SKM-1 (cell line): ENCODE measurements around the gene CDC14B.
"Not testable (repeated sequence)": the region's sequence is repeated elsewhere in the genome, so short reads cannot be mapped to it uniquely, and the experiment has no call there.

Experiments used
- DNase-seq: peaks from one replicate; lab custom pipeline; 2025; ENCODE audit not compliant: unreplicated experiment; lab: John Stamatoyannopoulos, UW

Gene CDC14B

DNA sequence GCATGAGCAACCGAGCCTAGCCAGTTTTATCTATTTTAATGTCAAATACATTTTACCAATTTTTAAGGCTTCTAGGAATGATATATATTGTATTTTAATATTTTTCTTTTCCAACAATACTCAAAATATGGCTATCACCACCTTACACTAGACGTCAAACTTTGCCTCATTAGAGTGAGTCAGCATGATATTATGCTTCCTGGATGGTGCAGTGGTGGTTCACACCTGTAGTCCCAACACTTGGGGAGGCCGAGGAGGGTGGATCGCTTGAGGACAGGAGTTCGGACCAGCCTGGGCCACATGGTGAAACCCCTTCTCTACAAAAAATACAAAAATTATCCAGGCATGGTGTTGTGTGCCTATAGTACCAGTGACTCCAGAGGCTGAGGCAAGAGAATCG lies 7.3 kb upstream of the CDC14B start:
- no peak for DNase-seq

DNA sequence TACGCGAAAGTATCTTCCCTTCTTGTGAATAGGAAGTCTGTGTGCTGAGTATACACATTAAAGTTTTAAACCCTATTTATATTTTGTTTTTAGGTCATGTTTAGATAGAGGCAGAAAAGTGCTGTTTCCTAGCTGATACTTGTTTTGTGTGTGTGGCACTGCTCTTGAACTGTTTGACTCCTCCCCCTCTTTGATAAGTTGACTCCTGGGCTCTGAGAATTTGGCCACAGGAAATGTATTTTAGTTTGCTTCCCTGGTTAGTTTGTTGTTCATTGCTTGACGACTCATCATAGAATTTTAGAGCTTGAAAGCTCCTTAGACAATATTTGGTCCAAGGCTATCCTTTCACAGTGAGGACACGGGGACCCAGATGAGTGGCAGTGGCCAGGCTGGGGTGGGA lies 2.0 kb upstream of the CDC14B start:
- no peak for DNase-seq

DNA sequence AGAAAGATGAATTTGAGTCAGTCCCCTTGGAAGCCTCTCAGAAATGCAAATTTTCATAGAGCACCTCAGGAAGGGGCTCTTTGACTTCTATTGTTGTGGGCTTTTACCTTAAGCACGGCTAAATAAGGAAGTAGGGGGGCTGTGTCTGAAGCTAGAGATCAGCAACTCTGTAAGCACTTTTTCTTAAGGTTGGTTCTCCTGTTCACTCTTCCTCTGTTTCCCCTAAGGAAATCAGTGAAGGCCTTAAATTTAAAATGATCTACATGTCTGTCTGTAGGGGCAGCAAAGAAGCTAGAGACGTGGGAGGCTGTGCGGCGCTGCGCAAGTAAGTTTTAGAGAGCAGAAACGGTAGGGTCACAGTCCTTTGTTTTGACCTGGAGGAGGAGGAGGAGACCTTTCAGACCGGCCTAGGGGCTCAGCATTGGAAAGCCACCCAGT lies 1.2 kb upstream of the CDC14B start:
- no peak for DNase-seq

GRCh38 chr9:96620181-96620514 lies 505 bp upstream of the CDC14B start:
- no peak for DNase-seq

DNA sequence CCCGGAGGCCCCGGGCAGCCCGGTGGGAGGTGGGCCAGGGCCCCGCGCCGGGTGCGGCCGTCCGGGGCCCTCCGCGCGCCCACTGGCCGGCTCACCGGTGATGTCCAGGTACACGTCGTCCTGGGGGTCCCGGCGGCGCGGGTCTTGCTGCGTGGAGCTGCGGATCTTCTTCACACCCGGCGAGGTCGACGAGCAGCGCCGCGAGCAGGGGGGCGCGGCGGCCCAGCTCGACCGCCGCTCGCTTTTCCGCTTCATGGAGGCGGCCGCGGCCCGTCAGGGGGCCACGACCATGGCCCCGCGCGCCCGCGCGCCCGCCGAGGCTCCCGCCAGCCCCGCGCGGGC lies 548 bp downstream of the CDC14B start:
- DNase-seq, result no peak

DNA sequence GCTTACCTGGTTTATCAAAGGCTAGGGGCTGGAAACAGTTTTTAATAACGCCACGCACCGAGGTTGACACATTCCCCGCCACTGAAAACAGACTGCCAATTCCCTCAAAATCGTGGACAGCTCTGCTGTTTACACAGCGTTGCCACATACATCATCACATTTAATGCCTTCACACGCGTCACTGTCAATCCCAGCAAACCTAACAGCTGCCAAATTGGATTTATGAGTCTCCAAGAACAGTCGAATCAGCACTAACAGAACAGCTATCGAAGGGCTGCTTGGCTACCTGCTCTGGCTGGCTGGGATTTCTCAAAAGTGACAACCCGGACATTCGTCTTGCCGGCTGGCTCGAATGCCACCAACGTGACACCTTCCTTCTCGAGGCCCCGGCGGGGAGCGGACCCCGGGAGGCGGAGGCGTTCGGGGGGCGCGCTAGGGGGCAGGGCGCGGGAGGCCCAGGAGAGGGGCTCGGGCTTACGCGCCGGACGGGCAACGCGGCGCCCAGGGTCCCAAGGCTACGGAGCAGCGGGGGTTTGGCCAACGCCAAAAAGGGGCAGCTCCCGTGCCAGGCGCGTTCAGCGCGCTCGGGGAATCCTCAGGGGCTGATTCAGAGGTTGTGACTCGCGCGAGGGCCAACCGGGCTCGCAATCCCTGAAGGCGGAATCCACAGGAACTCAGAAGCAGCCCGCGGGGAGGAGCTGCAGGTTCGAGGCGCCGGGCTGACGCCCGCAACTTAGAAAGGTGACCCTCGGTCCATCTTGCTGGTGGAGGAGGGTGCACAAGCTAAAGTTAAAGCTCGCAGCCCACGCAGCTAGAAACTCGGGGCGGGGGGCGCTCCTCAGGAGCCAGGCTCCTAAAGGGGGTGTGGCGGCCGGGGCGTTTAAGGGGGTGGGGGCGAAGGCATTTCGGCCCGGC lies 1.2 kb downstream of the CDC14B start:
- DNase-seq, result no peak

GRCh38 chr9:96617439-96618185 lies 2.0 kb downstream of the CDC14B start:
- DNase-seq, result no peak

GRCh38 chr9:96616817-96617438 lies 2.7 kb downstream of the CDC14B start:
- no peak for DNase-seq

DNA sequence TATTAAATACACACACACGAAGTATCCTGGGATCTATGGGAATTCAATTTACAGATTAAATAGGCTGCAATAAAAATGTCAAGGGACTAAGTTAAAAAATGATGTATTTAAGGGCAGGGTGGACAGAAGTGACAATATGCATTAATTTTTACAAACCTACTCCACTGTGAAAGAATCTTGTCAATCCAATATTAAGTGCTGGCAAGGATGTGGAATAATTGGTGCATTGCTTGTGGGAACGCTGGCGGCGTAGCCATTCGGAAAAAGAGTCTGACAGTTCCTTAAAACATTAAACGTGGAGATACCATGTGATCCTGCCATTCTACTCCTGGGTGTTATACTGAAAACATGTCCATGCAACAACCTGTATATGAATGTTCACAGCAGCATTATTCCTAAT lies 4.2 kb downstream of the CDC14B start:
- no peak for DNase-seq

DNA sequence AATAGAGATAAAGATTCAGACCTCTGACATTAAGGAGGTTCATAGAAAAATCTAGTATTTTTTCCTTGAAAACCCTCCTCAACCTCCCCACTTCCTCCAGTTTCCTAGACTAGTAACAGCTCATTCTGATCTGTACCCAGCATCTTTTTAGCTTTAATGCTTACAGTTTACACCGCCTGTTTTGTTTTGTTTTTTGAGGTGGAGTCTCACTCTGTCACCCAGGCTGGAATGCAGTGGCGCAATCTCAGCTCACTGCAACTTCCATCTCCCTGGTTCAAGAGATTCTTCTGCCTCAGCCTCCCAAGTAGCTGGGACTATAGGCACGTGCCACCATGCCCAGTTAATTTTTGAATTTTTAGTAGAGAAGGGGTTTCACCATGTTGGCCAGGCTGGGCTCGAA lies 5.0 kb downstream of the CDC14B start:
- not testable (repeated sequence) for DNase-seq

- no peak for DNase-seq
Observed at GRCh38 chr9:96612966-96613589, 6.6 kb downstream of the CDC14B start.

DNA sequence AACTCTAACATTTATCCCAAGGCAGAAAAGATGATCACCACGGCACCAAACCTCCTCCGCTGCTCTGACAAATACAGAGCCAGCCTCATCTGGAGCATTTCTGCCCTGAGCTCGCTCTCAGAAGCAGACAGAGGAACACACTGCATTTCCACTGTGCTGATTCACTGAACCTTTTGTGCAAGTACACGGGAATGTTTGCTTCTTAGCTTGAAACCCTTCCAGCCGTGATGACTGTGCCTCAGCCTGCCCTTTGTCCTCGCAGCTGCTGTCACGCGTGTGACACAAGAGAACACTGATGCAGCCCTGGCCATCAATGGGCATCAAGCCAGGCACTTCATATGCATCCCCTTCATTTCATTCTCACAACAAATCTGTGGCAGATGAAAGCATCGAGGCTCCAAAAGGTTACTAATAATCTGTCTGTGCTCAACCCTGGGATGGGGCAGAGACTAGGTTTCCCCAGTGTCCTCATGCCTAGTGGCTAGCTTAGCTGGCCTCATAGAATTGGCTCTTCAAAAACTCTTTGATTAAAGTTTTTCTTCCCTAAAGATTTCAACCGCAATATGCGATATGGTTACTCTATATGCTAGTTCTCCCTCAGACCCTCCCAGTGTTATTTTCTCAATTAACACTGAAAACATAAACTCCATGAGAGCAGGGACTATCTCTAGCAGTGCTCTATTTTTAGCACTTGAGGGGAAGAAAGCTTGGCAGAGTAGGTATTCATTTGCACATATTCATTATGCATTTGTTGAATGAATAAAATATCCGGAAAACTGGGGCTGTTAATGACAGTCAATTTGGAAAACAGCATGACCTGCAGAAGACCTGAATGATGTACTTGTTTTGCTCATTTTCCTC lies 7.3 kb downstream of the CDC14B start:
- no peak for DNase-seq

DNA sequence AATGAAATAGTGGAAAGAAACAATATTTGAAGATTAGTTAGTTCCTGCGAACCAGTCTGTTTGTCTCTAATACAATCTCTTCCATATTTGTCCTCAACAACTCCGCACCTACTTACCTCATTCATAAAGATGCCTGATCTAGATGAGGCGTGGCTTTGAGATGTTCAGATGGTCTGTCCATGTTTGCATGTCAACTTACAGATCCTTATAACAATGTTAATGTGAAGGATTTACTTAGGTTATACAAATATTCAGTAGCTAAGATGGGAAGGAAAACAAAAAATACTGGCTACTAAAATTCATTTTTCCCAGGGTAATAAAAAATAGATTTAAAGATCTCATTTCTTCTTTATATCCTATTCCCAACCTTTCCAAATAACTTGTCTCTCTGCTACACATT lies 8.3 kb downstream of the CDC14B start:
- DNase-seq, result no peak

GRCh38 chr9:96609732-96610131 lies 9.9 kb downstream of the CDC14B start:
- DNase-seq, result no peak

- DNase-seq, result no peak
Observed at GRCh38 chr9:96607971-96608370, 11.7 kb downstream of the CDC14B start.

DNA sequence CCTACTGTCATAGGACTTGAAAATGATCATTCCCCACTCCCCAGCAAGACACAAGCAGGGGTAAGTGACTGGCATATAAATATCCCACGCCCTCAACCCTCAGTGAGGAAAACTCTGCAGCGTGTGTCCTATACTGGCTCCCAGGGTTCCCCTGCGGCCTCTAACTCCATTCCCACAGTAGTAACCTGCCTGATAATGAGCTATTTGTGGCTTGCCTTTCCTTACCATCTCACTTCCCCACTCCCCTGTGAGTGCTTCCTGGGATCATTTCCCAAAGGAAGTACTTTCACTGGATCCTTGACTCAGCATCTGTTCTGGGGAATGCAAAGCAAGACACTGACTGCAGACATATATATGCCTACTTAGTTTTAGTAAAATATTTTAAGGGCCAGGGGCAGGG lies 14.3 kb downstream of the CDC14B start:
- no peak for DNase-seq

- DNase-seq, result no peak
Observed at GRCh38 chr9:96604004-96604319, 15.7 kb downstream of the CDC14B start.

GRCh38 chr9:96603305-96604003 lies 16.2 kb downstream of the CDC14B start:
- no peak for DNase-seq

DNA sequence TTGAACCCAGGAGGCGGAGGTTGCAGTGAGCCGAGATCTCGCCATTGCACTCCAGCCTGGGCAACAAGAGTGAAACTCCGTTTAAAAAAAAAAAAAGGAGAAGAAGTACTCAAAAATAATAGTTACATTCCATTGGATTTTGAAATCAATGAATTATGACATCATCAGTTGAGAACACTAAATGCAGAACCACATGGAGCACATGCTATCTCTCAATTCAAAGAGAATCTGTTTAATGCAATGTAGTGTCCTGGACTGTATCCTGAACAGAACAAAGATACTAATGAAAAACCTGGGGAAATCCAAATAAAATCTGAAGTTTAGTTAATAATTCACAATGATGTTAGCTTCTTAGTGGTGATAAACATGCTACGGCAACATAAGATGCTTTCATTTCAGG lies 20.3 kb downstream of the CDC14B start:
- DNase-seq, result no peak

- DNase-seq, result no peak
Observed at GRCh38 chr9:96596601-96597111, 23.0 kb downstream of the CDC14B start.
